Stimulated activated CD4-positive, alpha-beta T cell treated with anti-CD3 and anti-CD28 coated beads, Interleukin-15, amount 100 ng/mL, for 48 hours (primary cell): Measurements from ENCODE around the gene PTTG1IP.
"Not testable (repeated sequence)": the region's sequence is repeated elsewhere in the genome, so short reads cannot be mapped to it uniquely, and the experiment has no call there.

Experiments used
- DNase-seq, 2 donors: peaks; one replicate each; pipeline ENCODE4 v3.0.0-alpha.2; 2020; ENCODE audit warnings: low read depth in 2 of 2

PTTG1IP gene

GRCh38 chr21:44883250-44883649 is 9.8 kb upstream of the PTTG1IP start:
- DNase-seq = no peak

GRCh38 chr21:44881198-44881872 is 7.8 kb upstream of the PTTG1IP start:
- DNase-seq = no peak

GRCh38 chr21:44880405-44881197 is 7.1 kb upstream of the PTTG1IP start:
- no peak for DNase-seq

- DNase-seq = not testable (repeated sequence)
Measured at GRCh38 chr21:44879238-44879637, 5.7 kb upstream of the PTTG1IP start.

- no peak for DNase-seq
Measured at GRCh38 chr21:44878053-44878982, 4.8 kb upstream of the PTTG1IP start.

GRCh38 chr21:44876849-44877575 is 3.5 kb upstream of the PTTG1IP start:
- DNase-seq = no peak

GRCh38 chr21:44875316-44875700 is 1.8 kb upstream of the PTTG1IP start:
- no peak for DNase-seq

GRCh38 chr21:44874497-44875315 is 1.2 kb upstream of the PTTG1IP start:
- DNase-seq = no peak

GRCh38 chr21:44874240-44874496 is 678 bp upstream of the PTTG1IP start:
- DNase-seq = no peak

GRCh38 chr21:44872649-44873355 is 688 bp downstream of the PTTG1IP start:
- no peak for DNase-seq

- DNase-seq = no peak
Measured at GRCh38 chr21:44872323-44872648, 1.2 kb downstream of the PTTG1IP start.

- no peak for DNase-seq
Measured at GRCh38 chr21:44871576-44872269, 1.8 kb downstream of the PTTG1IP start.

GRCh38 chr21:44870748-44871495 is 2.6 kb downstream of the PTTG1IP start:
- no peak for DNase-seq

GRCh38 chr21:44869781-44870747 is 3.4 kb downstream of the PTTG1IP start:
- no peak for DNase-seq

GRCh38 chr21:44868707-44869106 is 4.8 kb downstream of the PTTG1IP start:
- DNase-seq = no peak

- DNase-seq = peak in 1 of 2 donors; percentile 47
Measured at GRCh38 chr21:44867999-44868700, 5.3 kb downstream of the PTTG1IP start.

GRCh38 chr21:44867464-44867863 is 6.0 kb downstream of the PTTG1IP start:
- no peak for DNase-seq
